Measurements from ENCODE around the gene KRTAP12-3.
"Not testable (repeated sequence)": the region's sequence is repeated elsewhere in the genome, so short reads cannot be mapped to it uniquely, and the experiment has no call there.

Gene KRTAP12-3

GRCh38 chr21:44650973-44651675 lies 6.6 kb upstream of the KRTAP12-3 start:
- no peak for DNase-seq (ENCODE audit: low read depth)

- DNase-seq (ENCODE audit: low read depth), result no peak
Observed at GRCh38 chr21:44653123-44653522, 4.6 kb upstream of the KRTAP12-3 start.

GRCh38 chr21:44653656-44654575 lies 3.8 kb upstream of the KRTAP12-3 start:
- no peak for DNase-seq (ENCODE audit: low read depth)

GRCh38 chr21:44654576-44655175 lies 3.1 kb upstream of the KRTAP12-3 start, which contains the start of gene KRTAP12-4:
Gene KRTAP12-4, minus strand, starts transcription at chr21:44654659. Its CDS starts 45 bp downstream, at chr21:44654614.
- no peak for DNase-seq (ENCODE audit: low read depth)

GRCh38 chr21:44656868-44657267 lies 864 bp upstream of the KRTAP12-3 start:
- no peak for DNase-seq (ENCODE audit: low read depth)

- no peak for DNase-seq (ENCODE audit: low read depth)
Observed at GRCh38 chr21:44658541-44658910, 794 bp downstream of the KRTAP12-3 start.

- DNase-seq (ENCODE audit: low read depth), result no peak
Observed at GRCh38 chr21:44658913-44659595, 1.3 kb downstream of the KRTAP12-3 start.

GRCh38 chr21:44661567-44661966 lies 3.8 kb downstream of the KRTAP12-3 start:
- DNase-seq (ENCODE audit: low read depth), result not testable (repeated sequence)

- no peak for DNase-seq (ENCODE audit: low read depth)
Observed at GRCh38 chr21:44664691-44665090, 7.0 kb downstream of the KRTAP12-3 start.

GRCh38 chr21:44666401-44667320 lies 8.9 kb downstream of the KRTAP12-3 start, which contains the start of gene KRTAP12-2:
Gene KRTAP12-2, minus strand, starts transcription at chr21:44666927. Its CDS starts 41 bp downstream, at chr21:44666886.
- no peak for DNase-seq (ENCODE audit: low read depth)

GRCh38 chr21:44667612-44668011 lies 9.9 kb downstream of the KRTAP12-3 start:
- DNase-seq (ENCODE audit: low read depth), result no peak

- DNase-seq (ENCODE audit: low read depth), result no peak
Observed at GRCh38 chr21:44670642-44671432, 13.1 kb downstream of the KRTAP12-3 start.

- DNase-seq (ENCODE audit: low read depth), result no peak
Observed at GRCh38 chr21:44671911-44672310, 14.2 kb downstream of the KRTAP12-3 start.

GRCh38 chr21:44677881-44678280 lies 20.1 kb downstream of the KRTAP12-3 start:
- no peak for DNase-seq (ENCODE audit: low read depth)

GRCh38 chr21:44681152-44681551 lies 23.4 kb downstream of the KRTAP12-3 start:
- DNase-seq (ENCODE audit: low read depth), result no peak

GRCh38 chr21:44681861-44682579 lies 24.3 kb downstream of the KRTAP12-3 start, which contains the start of gene KRTAP12-1:
Gene KRTAP12-1, minus strand, starts transcription at chr21:44682163. Its CDS starts 40 bp downstream, at chr21:44682123.
- no peak for DNase-seq (ENCODE audit: low read depth)

GRCh38 chr21:44682580-44683151 lies 24.9 kb downstream of the KRTAP12-3 start:
- DNase-seq (ENCODE audit: low read depth), result no peak

GRCh38 chr21:44684077-44684476 lies 26.3 kb downstream of the KRTAP12-3 start:
- no peak for DNase-seq (ENCODE audit: low read depth)

- DNase-seq (ENCODE audit: low read depth), result no peak
Observed at GRCh38 chr21:44684483-44684882, 26.8 kb downstream of the KRTAP12-3 start.

All from GM04504 (cell line).